NB4 (cell line): ENCODE measurements around the gene JAKMIP2.

Source experiments
- POLR2A ChIP-seq: IDR thresholded peaks from 2 replicates; pipeline ENCODE4 v1.6.1; 2011; ENCODE audit warnings: mild to moderate bottlenecking; ENCODE audit not compliant: insufficient read length; ENCODE audit errors: extremely low read depth
- TF ChIP-seq, protein P1 (sequence below): IDR thresholded peaks from one replicate; pipeline ENCODE4 v1.5.1; 2012; ENCODE audit warnings: low read depth, low read length

DNA sequence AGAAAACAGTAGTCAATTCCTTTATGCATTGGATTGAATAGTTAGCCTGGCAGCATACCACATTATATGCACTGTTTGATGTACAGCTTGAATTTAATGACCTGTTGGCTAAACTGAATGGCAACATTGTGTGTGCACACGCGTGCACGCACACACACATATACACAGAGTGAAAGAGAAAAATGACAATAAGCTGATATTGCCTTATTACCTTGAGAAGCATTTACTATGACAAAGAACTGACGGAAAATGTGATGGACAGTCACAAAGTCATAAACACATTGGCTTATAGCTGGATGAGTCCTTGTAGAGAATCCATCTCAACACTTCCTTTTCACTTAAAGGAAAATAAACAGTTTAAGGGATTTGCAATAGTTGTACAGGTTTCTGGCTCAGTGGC lies 15.5 kb downstream of the JAKMIP2 start:
- no peak for TF ChIP-seq POLR2A
- TF ChIP-seq, protein P1, sequence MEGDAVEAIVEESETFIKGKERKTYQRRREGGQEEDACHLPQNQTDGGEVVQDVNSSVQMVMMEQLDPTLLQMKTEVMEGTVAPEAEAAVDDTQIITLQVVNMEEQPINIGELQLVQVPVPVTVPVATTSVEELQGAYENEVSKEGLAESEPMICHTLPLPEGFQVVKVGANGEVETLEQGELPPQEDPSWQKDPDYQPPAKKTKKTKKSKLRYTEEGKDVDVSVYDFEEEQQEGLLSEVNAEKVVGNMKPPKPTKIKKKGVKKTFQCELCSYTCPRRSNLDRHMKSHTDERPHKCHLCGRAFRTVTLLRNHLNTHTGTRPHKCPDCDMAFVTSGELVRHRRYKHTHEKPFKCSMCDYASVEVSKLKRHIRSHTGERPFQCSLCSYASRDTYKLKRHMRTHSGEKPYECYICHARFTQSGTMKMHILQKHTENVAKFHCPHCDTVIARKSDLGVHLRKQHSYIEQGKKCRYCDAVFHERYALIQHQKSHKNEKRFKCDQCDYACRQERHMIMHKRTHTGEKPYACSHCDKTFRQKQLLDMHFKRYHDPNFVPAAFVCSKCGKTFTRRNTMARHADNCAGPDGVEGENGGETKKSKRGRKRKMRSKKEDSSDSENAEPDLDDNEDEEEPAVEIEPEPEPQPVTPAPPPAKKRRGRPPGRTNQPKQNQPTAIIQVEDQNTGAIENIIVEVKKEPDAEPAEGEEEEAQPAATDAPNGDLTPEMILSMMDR: no peak
